SK-N-SH treated with all-trans-retinoic acid at 6 μM for 48 hours (cell line): Measurements from ENCODE around the gene DAB2IP.

ENCODE experiments used
- ATAC-seq: fragments of 200-7000 bp; cut with Tn5 transposase; 3 replicates; pipeline ENCODE4 v1.9.1; 2020; ENCODE audit warnings: mild to moderate bottlenecking, moderate library complexity
- BACH2 ChIP-seq: fragments of 250-450 bp; sonication (Bioruptor Pico); IDR thresholded peaks from 2 replicates; pipeline ENCODE4 v1.9.0; 2021; ENCODE audit warnings: mild to moderate bottlenecking, borderline replicate concordance
- CREB5 ChIP-seq: fragments of 250-450 bp; sonication (Bioruptor Pico); IDR thresholded peaks from 2 replicates; pipeline ENCODE4 v1.5.1; 2020; ENCODE audit warnings: low read depth, mild to moderate bottlenecking, moderate library complexity
- CSDC2 ChIP-seq: fragments of 250-450 bp; sonication (Bioruptor Pico); IDR thresholded peaks from 2 replicates; pipeline ENCODE4 v1.5.0; 2020; ENCODE audit warnings: mild to moderate bottlenecking, moderate library complexity
- CSRNP3 ChIP-seq: fragments of 250-450 bp; sonication (Bioruptor Pico); IDR thresholded peaks from 2 replicates; pipeline ENCODE4 v1.5.1; 2021; ENCODE audit warnings: mild to moderate bottlenecking, moderate library complexity
- GLIS3 ChIP-seq: fragments of 250-450 bp; sonication (Bioruptor Pico); IDR thresholded peaks from 2 replicates; pipeline ENCODE4 v1.5.0; 2020; ENCODE audit warnings: mild to moderate bottlenecking, moderate library complexity
- ISL1 ChIP-seq: fragments of 250-450 bp; sonication (Bioruptor Pico); IDR thresholded peaks from 2 replicates; pipeline ENCODE4 v2.1.2; 2022; ENCODE audit warnings: mild to moderate bottlenecking, moderate library complexity
- OSR1 ChIP-seq: fragments of 250-450 bp; sonication (Bioruptor Pico); IDR thresholded peaks from 2 replicates; pipeline ENCODE4 v1.8.0; 2022; ENCODE audit warnings: moderate library complexity, mild to moderate bottlenecking, inconsistent platforms
- PATZ1 ChIP-seq: fragments of 250-450 bp; sonication (Bioruptor Pico); IDR thresholded peaks from 2 replicates; pipeline ENCODE4 v1.8.0; 2020; ENCODE audit warnings: mild to moderate bottlenecking, moderate library complexity, borderline replicate concordance
- POU6F1 ChIP-seq: fragments of 250-450 bp; sonication (Bioruptor Pico); IDR thresholded peaks from 2 replicates; pipeline ENCODE4 v1.8.0; 2021; ENCODE audit warnings: low read depth, mild to moderate bottlenecking, moderate library complexity, borderline replicate concordance
- PPARA ChIP-seq: fragments of 250-450 bp; sonication (Bioruptor Pico); IDR thresholded peaks from 2 replicates; pipeline ENCODE4 v1.5.0; 2020; ENCODE audit warnings: mild to moderate bottlenecking, borderline replicate concordance
- SNAI2 ChIP-seq: fragments of 250-450 bp; sonication (Bioruptor Pico); IDR thresholded peaks from 2 replicates; pipeline ENCODE4 v1.5.0; 2020; ENCODE audit warnings: mild to moderate bottlenecking, moderate library complexity
- TCF4 ChIP-seq: fragments of 250-450 bp; sonication (Bioruptor Pico); IDR thresholded peaks from 2 replicates; pipeline ENCODE4 v1.8.0; 2021; ENCODE audit warnings: mild to moderate bottlenecking, moderate library complexity, borderline replicate concordance
- TOX ChIP-seq: fragments of 250-450 bp; sonication (Bioruptor Pico); IDR thresholded peaks from 2 replicates; pipeline ENCODE4 v1.8.0; 2021; ENCODE audit warnings: mild to moderate bottlenecking, moderate library complexity, borderline replicate concordance
- TSHZ2 ChIP-seq: fragments of 250-450 bp; sonication (Bioruptor Pico); IDR thresholded peaks from 2 replicates; pipeline ENCODE4 v1.5.0; 2020; ENCODE audit warnings: mild to moderate bottlenecking, moderate library complexity
- ZC3H10 ChIP-seq: fragments of 250-450 bp; sonication (Bioruptor Pico); IDR thresholded peaks from 2 replicates; pipeline ENCODE4 v1.5.1; 2021; ENCODE audit warnings: mild to moderate bottlenecking, moderate library complexity
- ZFP3 ChIP-seq: fragments of 250-450 bp; sonication (Bioruptor Pico); IDR thresholded peaks from 2 replicates; pipeline ENCODE4 v1.5.0; 2020; ENCODE audit warnings: mild to moderate bottlenecking, moderate library complexity
- ZFP30 ChIP-seq: fragments of 450-650 bp; formaldehyde crosslinking; IDR thresholded peaks from 2 replicates; pipeline ENCODE4 v1.5.0; 2022; ENCODE audit warnings: mild to moderate bottlenecking, moderate library complexity
- ZNF565 ChIP-seq: fragments of 450-650 bp; formaldehyde crosslinking; conservative IDR thresholded peaks from 2 replicates; pipeline ENCODE4 v1.5.0; 2020; ENCODE audit warnings: low read depth, mild to moderate bottlenecking, moderate library complexity
- ZNF70 ChIP-seq: fragments of 450-650 bp; formaldehyde crosslinking; IDR thresholded peaks from 2 replicates; pipeline ENCODE4 v1.5.0; 2020; ENCODE audit warnings: mild to moderate bottlenecking, moderate library complexity
- ZNF8 ChIP-seq: fragments of 450-650 bp; formaldehyde crosslinking; IDR thresholded peaks from 2 replicates; pipeline ENCODE4 v1.5.0; 2020; ENCODE audit warnings: mild to moderate bottlenecking, moderate library complexity

Gene DAB2IP

GRCh38 chr9:121667214-121667613, 15.8 kb downstream of the DAB2IP start:
- no peak for TF ChIP-seq ZNF70
- no peak for TF ChIP-seq ZFP30
- no peak for TF ChIP-seq ISL1 (CRISPR knock-in tag)
- no peak for TF ChIP-seq CSDC2 (CRISPR knock-in tag)
- TF ChIP-seq OSR1: no peak
- TF ChIP-seq PATZ1 (CRISPR knock-in tag): no peak
- TF ChIP-seq ZFP3 (CRISPR knock-in tag): no peak
- no peak for TF ChIP-seq ZC3H10 (CRISPR knock-in tag)
- TF ChIP-seq BACH2: no peak
- TF ChIP-seq TSHZ2 (CRISPR knock-in tag): no peak
- no peak for TF ChIP-seq ZNF565 (CRISPR knock-in tag)
- no peak for TF ChIP-seq CREB5 (CRISPR knock-in tag)
- no peak for TF ChIP-seq TCF4 (CRISPR knock-in tag)
- no peak for TF ChIP-seq GLIS3 (CRISPR knock-in tag)
- no peak for TF ChIP-seq TOX
- TF ChIP-seq SNAI2 (CRISPR knock-in tag): no peak
- no peak for TF ChIP-seq CSRNP3 (CRISPR knock-in tag)
- TF ChIP-seq, all 23 proteins: peak for 0
- no peak for ATAC-seq

- no peak for TF ChIP-seq POU6F1 (CRISPR knock-in tag)
- TF ChIP-seq TSHZ2 (CRISPR knock-in tag): no peak
- TF ChIP-seq, all 23 proteins: peak for 0
- no peak for ATAC-seq
Measured at GRCh38 chr9:121667890-121668289, 16.5 kb downstream of the DAB2IP start.

GRCh38 chr9:121670431-121670830, 19.0 kb downstream of the DAB2IP start:
- no peak for ATAC-seq
- TF ChIP-seq POU6F1 (CRISPR knock-in tag) (no peak), ZNF8 (CRISPR knock-in tag) (no peak), ZC3H10 (CRISPR knock-in tag) (no peak), CREB5 (CRISPR knock-in tag) (no peak), PPARA (CRISPR knock-in tag) (no peak), ZNF565 (CRISPR knock-in tag) (no peak), SNAI2 (CRISPR knock-in tag) (no peak), PATZ1 (CRISPR knock-in tag) (no peak)
